SK-N-MC (cell line): ENCODE results near the gene PDE5A.

Experiments
- EZH2 ChIP-seq: fragments of 200-600 bp; sonication (generic); IDR thresholded peaks from one replicate; pipeline ENCODE4 v1.6.1; 2017; ENCODE audit warnings: antibody characterized with exemption
- FOXP2 ChIP-seq: optimal IDR thresholded peaks from 2 replicates; pipeline ENCODE3; 2011; ENCODE audit warnings: mild to moderate bottlenecking, moderate library complexity; ENCODE audit not compliant: insufficient read depth; ENCODE audit errors: extremely low read length, control extremely low read depth
- POLR2AphosphoS5 ChIP-seq: IDR thresholded peaks from 2 replicates; pipeline ENCODE4 v1.6.1; 2012; ENCODE audit warnings: mild to moderate bottlenecking, low read depth, low read length, borderline replicate concordance

DNA sequence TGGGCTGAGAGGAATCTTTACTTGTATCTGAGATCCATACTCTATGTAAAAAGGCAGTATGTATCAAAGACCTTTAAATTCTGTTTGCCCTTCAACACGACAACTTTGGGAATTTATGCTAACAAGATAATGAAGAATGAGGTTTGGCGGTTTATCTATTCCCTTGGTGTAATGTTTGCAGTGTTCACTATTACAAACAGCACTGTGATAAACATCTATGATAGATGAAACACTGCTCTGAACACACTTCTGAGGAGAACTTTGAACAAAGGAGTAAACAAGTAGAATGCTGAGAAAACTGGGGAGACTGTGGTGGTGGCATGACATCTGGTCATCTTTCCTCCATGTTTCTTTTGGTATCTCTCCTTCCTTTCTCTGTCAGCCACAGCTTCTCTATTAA, 126.9 kb downstream of the PDE5A start:
- TF ChIP-seq EZH2 (no peak), POLR2AphosphoS5 (no peak), FOXP2 (no peak)
